ENCODE measurements around the gene AKR7A2.
"Not testable (repeated sequence)": the region's sequence is repeated elsewhere in the genome, so short reads cannot be mapped to it uniquely, and the experiment has no call there.

The AKR7A2 gene

DNA sequence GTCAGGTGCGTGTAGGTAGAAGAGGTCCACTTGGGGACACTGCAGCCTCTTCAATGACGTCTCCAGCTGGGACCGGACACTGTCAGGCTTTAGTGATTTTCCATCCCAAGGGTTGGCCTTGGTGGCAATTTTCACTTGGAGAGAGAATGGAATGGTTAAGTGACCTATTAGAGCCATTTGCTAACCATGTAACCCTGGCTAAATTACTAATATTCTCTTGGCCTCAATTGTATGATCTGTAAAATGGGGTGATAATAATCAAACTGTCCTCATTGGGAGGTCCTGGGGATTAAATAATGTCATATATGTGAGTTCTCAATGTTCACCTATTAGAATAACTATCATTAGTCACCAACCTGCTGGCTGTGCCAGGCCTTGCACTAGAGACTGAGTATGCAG lies 3.4 kb downstream of the AKR7A2 start:
- peaks cover 5% of the 10 kb centered on the region for H3K36me3 ChIP-seq (ENCODE audit: control insufficient read depth, insufficient read depth, low read length)
- no peak for DNase-seq (ENCODE audit: extremely low read depth, insufficient read length)

DNA sequence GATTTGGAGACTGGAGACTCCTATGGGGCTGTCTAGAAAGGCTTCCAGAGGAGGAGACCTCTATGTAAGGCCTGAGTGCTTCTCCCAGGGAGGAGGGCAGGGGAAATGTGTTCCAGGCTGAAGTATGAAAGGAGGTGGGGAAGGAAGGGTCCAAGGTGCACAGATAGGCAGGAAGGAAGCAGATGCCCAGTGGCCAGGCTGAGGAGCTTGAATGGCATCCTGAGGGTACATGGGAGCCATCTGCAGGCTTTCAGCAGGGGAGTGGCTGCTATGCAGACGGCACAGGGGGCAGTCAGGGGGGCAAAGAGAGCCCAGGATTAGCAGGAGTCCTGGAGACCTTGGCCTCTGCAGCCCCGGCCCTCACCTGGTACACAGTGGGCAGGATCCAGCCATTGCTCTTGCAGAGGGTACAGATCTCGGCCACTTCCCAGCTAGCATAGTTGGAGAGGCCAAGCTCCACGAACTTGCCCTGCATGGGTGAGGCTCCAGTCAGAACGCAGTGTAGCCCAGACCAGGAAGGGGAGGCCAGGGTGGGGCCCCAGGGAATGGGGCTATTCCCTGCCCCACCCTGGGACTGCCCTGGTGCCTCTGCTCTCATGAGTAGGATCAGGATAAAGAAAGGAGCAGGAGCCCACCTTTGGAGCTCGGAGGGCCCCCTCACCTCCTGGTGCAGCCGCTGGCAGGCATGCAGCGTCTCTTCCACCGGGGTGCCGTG lies 4.0 kb downstream of the AKR7A2 start:
- Histone ChIP-seq H3K36me3 (ENCODE audit: control insufficient read depth, insufficient read depth, low read length) (peaks cover 5% of the 10 kb centered on the region), H3K4me3 (replicated peaks; ENCODE audit: low read depth, low read length) (no peak overlapping the region), H3K27me3 (replicated peaks; ENCODE audit: control insufficient read depth, insufficient read depth, low read length) (no peaks in the 10 kb centered on the region)
- no peak for DNase-seq (ENCODE audit: extremely low read depth, insufficient read length)
- TF ChIP-seq, protein P1, sequence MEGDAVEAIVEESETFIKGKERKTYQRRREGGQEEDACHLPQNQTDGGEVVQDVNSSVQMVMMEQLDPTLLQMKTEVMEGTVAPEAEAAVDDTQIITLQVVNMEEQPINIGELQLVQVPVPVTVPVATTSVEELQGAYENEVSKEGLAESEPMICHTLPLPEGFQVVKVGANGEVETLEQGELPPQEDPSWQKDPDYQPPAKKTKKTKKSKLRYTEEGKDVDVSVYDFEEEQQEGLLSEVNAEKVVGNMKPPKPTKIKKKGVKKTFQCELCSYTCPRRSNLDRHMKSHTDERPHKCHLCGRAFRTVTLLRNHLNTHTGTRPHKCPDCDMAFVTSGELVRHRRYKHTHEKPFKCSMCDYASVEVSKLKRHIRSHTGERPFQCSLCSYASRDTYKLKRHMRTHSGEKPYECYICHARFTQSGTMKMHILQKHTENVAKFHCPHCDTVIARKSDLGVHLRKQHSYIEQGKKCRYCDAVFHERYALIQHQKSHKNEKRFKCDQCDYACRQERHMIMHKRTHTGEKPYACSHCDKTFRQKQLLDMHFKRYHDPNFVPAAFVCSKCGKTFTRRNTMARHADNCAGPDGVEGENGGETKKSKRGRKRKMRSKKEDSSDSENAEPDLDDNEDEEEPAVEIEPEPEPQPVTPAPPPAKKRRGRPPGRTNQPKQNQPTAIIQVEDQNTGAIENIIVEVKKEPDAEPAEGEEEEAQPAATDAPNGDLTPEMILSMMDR (IDR thresholded peaks at IDR 0.05; ENCODE audit: insufficient read depth, low read length, poor library complexity, severe bottlenecking) = no peak

More for the DNA sequence above, 3.4 kb downstream of the AKR7A2 start:
- no peaks in the 10 kb centered on the region for H3K27me3 ChIP-seq (replicated peaks; ENCODE audit: control insufficient read depth, insufficient read depth, low read length)
- TF ChIP-seq, protein P1 (IDR thresholded peaks at IDR 0.05; ENCODE audit: insufficient read depth, low read length, poor library complexity, severe bottlenecking) = no peak
- no peak overlapping the region for H3K4me3 ChIP-seq (replicated peaks; ENCODE audit: low read depth, low read length)

DNA sequence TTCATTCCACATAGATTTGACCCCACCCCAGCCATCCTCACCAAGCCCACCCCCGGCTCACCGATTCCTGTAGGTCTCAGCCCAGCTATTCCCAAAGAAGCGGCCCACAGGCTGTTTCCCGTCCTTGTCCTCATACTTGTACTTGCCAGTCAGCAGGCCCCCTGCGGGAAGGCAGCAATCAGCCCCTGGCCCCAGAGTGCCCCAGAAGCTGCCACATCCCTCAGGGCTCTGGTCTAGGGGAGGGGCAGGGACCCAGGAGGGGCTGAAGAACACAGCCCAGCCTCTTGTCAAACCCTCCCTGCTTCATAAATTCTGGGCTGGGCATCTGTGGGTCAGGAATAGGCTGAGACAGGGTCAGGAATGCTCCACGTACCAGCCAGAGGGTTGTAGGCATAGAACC lies 5.0 kb downstream of the AKR7A2 start:
- no peak for DNase-seq (ENCODE audit: extremely low read depth, insufficient read length)
- Histone ChIP-seq H3K4me3 (replicated peaks; ENCODE audit: low read depth, low read length) (no peak overlapping the region), H3K36me3 (ENCODE audit: control insufficient read depth, insufficient read depth, low read length) (peaks cover 5% of the 10 kb centered on the region), H3K27me3 (replicated peaks; ENCODE audit: control insufficient read depth, insufficient read depth, low read length) (no peaks in the 10 kb centered on the region)
- TF ChIP-seq, protein P1 (IDR thresholded peaks at IDR 0.05; ENCODE audit: insufficient read depth, low read length, poor library complexity, severe bottlenecking) = no peak

DNA sequence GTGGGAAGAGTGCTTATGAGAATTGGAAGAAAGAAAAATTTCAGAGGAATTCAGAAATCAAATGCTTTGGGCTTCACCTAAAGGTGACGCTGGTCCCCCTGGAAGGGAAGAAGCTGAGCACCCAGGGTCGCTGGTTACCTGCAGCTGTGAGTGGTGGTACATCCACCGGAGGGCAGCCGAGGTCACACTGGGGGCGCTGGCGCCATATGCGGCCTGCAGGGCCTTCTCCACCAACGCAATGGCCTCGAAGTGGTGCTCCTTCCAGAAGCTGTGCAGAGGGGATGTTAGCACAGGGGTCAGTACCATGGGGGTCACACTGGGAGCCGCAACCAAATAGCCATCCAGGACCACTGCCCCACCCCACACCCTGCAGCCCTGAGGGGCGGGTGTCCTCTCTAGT lies 6.1 kb downstream of the AKR7A2 start:
- H3K4me3 ChIP-seq (replicated peaks; ENCODE audit: low read depth, low read length) = no peak overlapping the region
- peaks cover 5% of the 10 kb centered on the region for H3K36me3 ChIP-seq (ENCODE audit: control insufficient read depth, insufficient read depth, low read length)
- no peaks in the 10 kb centered on the region for H3K27me3 ChIP-seq (replicated peaks; ENCODE audit: control insufficient read depth, insufficient read depth, low read length)
- no peak for DNase-seq (ENCODE audit: extremely low read depth, insufficient read length)
- TF ChIP-seq, protein P1 (IDR thresholded peaks at IDR 0.05; ENCODE audit: insufficient read depth, low read length, poor library complexity, severe bottlenecking) = no peak

DNA sequence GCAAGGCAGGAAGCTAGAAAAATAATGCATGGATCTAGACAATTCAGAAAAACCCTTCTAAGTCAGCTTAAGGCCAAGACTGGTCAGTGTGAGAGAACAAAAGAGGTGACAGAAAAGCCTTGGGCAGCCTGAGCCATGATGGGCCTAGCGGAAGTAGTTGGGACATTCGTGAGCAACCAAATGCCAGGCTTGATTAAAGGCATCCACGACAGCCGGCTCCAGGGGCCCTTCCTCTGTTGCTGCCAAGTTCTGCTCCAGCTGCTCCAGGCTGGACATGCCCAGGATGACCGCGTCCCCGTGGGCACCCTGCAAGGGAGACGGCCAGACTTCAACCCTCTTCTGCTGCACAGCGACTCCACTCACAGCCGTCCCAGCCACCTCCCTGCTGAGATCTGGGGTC lies 7.9 kb downstream of the AKR7A2 start:
- not testable (repeated sequence) for H3K4me3 ChIP-seq (replicated peaks; ENCODE audit: low read depth, low read length); H3K36me3 ChIP-seq (ENCODE audit: control insufficient read depth, insufficient read depth, low read length); H3K27me3 ChIP-seq (replicated peaks; ENCODE audit: control insufficient read depth, insufficient read depth, low read length); DNase-seq (ENCODE audit: extremely low read depth, insufficient read length)

DNA sequence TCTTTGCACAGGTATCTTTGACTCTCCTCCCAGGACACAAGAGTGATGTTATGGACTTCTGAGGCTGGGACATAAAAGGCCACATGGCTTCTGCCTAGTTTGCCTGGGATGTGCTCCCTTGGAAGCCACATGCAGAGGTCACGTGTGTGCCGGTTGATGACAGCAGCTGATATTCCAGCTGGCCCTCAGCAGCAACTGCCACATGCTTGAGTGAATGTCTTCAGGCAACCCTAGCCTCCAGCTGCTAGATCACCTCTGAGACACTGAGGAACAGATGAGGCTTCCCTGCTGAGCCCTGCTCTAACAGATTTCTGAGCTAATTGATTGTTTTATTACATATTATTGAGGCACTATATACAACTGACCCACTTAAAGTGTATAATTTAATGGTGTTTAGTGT lies 11.7 kb downstream of the AKR7A2 start:
- DNase-seq (ENCODE audit: extremely low read depth, insufficient read length) = no peak
- TF ChIP-seq, protein P1 (IDR thresholded peaks at IDR 0.05; ENCODE audit: insufficient read depth, low read length, poor library complexity, severe bottlenecking) = no peak
- H3K36me3 ChIP-seq (ENCODE audit: control insufficient read depth, insufficient read depth, low read length) = peaks cover 3% of the 10 kb centered on the region
- no peak overlapping the region for H3K4me3 ChIP-seq (replicated peaks; ENCODE audit: low read depth, low read length)
- H3K27me3 ChIP-seq (replicated peaks; ENCODE audit: control insufficient read depth, insufficient read depth, low read length) = no peaks in the 10 kb centered on the region
